Measurements from ENCODE around the gene STARD10. TPM values are rescaled to one million over a fixed set of nuclear protein-coding genes. Genes with fewer than 3 reads are reported as not detected.
A peak's percentile ranks its signal among the peaks of the same experiment; 100 is the strongest.

STARD10 gene
- total RNA-seq, 1 donor from 2014 or later: 94.8 TPM

GRCh38 chr11:72754544-72755155 lies 39.2 kb downstream of the STARD10 start:
- TF ChIP-seq, protein P1, sequence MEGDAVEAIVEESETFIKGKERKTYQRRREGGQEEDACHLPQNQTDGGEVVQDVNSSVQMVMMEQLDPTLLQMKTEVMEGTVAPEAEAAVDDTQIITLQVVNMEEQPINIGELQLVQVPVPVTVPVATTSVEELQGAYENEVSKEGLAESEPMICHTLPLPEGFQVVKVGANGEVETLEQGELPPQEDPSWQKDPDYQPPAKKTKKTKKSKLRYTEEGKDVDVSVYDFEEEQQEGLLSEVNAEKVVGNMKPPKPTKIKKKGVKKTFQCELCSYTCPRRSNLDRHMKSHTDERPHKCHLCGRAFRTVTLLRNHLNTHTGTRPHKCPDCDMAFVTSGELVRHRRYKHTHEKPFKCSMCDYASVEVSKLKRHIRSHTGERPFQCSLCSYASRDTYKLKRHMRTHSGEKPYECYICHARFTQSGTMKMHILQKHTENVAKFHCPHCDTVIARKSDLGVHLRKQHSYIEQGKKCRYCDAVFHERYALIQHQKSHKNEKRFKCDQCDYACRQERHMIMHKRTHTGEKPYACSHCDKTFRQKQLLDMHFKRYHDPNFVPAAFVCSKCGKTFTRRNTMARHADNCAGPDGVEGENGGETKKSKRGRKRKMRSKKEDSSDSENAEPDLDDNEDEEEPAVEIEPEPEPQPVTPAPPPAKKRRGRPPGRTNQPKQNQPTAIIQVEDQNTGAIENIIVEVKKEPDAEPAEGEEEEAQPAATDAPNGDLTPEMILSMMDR (IDR thresholded peaks at IDR 0.05; ENCODE audit: insufficient read depth, low read length, poor library complexity, severe bottlenecking): no peak
- no peak for DNase-seq (ENCODE audit: low read depth)

DNA sequence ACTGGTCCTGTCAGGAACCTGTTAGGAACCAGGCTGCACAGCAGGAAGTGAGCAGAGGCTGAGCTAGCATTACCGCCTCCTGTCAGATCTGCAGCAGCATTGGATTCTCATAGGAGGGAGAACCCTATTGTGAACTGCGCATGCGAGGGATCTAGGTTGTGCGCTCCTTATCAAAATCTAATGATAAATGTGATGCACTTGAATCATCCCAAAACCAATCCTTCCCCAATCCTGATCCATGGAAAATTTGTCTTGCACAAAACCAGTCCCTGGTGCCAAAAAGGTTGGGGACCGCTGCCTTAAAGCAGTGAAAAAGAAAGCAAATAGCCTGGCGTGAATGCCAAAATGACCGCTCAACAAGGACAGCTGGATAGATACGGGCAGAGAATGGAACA lies 39.7 kb downstream of the STARD10 start:
- TF ChIP-seq, protein P1 (IDR thresholded peaks at IDR 0.05; ENCODE audit: insufficient read depth, low read length, poor library complexity, severe bottlenecking): no peak
- no peaks in the 10 kb centered on the region for H3K27me3 ChIP-seq (ENCODE audit: control insufficient read depth, insufficient read depth, low read length)
- H3K36me3 ChIP-seq (ENCODE audit: control insufficient read depth, insufficient read depth, low read length): no peaks in the 10 kb centered on the region
- no peak overlapping the region for H3K4me3 ChIP-seq (ENCODE audit: low read depth, low read length)
- DNase-seq (ENCODE audit: low read depth): no peak

More at GRCh38 chr11:72754544-72755155, 39.2 kb downstream of the STARD10 start:
- Histone ChIP-seq H3K4me3 (ENCODE audit: low read depth, low read length) (no peak overlapping the region), H3K27me3 (ENCODE audit: control insufficient read depth, insufficient read depth, low read length) (no peaks in the 10 kb centered on the region), H3K36me3 (ENCODE audit: control insufficient read depth, insufficient read depth, low read length) (no peaks in the 10 kb centered on the region)

DNA sequence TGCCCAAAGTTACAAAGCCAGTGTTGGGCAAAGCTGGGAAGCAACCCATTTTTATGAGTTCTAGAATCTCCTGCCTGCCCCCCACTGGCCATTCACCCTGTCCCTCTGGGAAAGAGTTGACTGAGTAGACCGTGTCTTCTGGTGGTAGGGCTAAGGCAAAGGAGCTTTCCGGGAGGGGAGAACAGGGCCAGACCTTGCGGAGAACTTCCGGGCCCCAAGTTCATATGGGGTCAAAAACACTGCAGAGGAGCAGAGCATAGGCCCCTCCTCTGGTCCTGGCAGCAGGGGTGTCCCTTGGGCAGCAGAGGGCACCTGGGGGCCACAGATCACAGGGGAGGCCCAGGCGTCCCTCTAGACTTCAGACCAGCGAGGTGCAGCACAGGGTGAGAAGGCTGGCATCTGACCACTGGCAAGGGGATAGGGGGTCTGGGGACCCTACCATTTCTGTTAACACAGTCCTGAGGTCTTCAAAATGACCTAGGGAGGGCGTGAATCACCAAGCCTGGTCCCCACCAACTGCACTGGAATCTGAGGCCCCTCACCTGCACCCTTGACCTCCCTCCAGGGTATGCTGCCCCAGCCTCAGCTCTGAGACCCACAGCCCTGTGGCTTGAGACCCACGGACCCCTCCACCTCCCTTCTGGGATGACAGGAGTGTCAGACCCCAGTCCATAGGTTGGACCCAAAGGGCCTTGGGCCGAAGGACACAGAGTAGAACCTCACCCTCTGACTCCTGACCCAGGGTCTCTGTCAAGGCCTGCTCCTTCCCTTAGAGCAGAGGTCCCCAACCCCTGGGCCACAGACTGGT lies 40.3 kb downstream of the STARD10 start:
- TF ChIP-seq, protein P1 (IDR thresholded peaks at IDR 0.05; ENCODE audit: insufficient read depth, low read length, poor library complexity, severe bottlenecking): peak; percentile 8
- Histone ChIP-seq H3K36me3 (ENCODE audit: control insufficient read depth, insufficient read depth, low read length) (no peaks in the 10 kb centered on the region), H3K27me3 (ENCODE audit: control insufficient read depth, insufficient read depth, low read length) (no peaks in the 10 kb centered on the region), H3K4me3 (ENCODE audit: low read depth, low read length) (no peak overlapping the region)
- DNase-seq (ENCODE audit: low read depth): no peak

DNA sequence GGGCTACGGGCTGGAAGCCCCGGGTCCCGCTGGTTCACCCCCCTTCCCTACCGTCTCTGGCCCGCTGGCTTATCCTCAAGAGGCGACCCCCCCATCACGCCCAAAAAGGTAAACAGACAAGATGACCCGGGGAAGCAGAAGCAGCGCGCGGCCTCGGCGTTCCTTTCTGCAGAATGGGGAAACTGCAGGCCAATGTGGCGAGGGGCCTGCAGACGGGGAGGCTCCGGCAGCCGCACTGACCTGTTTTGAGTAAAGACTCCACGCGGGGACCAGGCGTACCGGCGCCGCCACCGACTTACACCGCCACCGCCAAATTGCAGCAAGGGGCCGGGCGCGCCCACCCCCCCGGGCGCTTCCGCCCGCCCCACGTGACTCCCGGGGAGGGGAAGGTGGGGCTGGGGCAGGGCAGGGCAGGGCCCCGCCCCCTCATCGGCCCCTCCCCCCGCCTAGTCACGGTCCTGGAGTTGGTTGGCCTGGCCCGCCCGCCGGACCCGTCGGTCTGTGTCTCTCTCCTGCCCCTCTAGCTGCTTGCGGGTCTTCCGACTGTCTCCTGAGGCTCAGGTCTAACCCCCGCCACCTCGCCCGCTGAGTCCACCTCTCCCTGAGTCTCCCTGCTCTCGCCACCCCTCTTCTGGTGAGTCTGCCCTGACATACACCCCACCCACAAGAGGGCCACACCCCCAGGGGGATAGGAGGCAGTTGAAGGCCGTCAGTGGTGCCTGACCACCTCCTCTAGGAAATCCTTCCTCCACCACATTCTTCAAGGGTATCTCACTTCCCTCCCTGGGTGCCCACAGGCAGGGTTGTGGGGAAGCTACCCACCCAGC lies 41.5 kb downstream of the STARD10 start, which contains the start of gene ARAP1:
Gene ARAP1, minus strand, starts transcription at position 321 of the 827 bp plus-strand sequence. CDS start 25,280 bp downstream, outside the sequence.
- no peaks in the 10 kb centered on the region for H3K27me3 ChIP-seq (ENCODE audit: control insufficient read depth, insufficient read depth, low read length)
- peak; percentile 65 for DNase-seq (ENCODE audit: low read depth)
- TF ChIP-seq, protein P1 (IDR thresholded peaks at IDR 0.05; ENCODE audit: insufficient read depth, low read length, poor library complexity, severe bottlenecking): no peak

GRCh38 chr11:72751116-72752087 lies 42.4 kb downstream of the STARD10 start:
- DNase-seq (ENCODE audit: low read depth): no peak
- Histone ChIP-seq H3K36me3 (ENCODE audit: control insufficient read depth, insufficient read depth, low read length) (no peaks in the 10 kb centered on the region), H3K4me3 (ENCODE audit: low read depth, low read length) (peak overlapping the region; percentile 58), H3K27me3 (ENCODE audit: control insufficient read depth, insufficient read depth, low read length) (no peaks in the 10 kb centered on the region)
- TF ChIP-seq, protein P1 (IDR thresholded peaks at IDR 0.05; ENCODE audit: insufficient read depth, low read length, poor library complexity, severe bottlenecking): no peak

More for the DNA sequence above, 41.5 kb downstream of the STARD10 start, which contains the start of gene ARAP1:
- H3K36me3 ChIP-seq (ENCODE audit: control insufficient read depth, insufficient read depth, low read length): no peaks in the 10 kb centered on the region
- H3K4me3 ChIP-seq (ENCODE audit: low read depth, low read length): peak within 1 kb of the TSS; percentile 58

Data from kidney epithelial cell (primary cell).